Mesendoderm (in vitro differentiated cells): ENCODE results near the gene TXNDC11.

Experiments used
- DNase-seq: peaks from one replicate; pipeline ENCODE4 v3.0.0; 2013
- H2AK5ac ChIP-seq: 2 replicates; pipeline ENCODE4 v1.6.1; 2013; ENCODE audit warnings: low read length, inconsistent platforms
- H2BK120ac ChIP-seq: 2 replicates; pipeline ENCODE4 v1.6.1; 2013; ENCODE audit warnings: low read depth, mild to moderate bottlenecking, low read length, moderate library complexity, mixed read lengths
- H2BK15ac ChIP-seq: replicated peaks from 2 replicates; pipeline ENCODE4 v1.6.1; 2013; ENCODE audit warnings: low read depth, mild to moderate bottlenecking, moderate library complexity
- H2BK5ac ChIP-seq: 2 replicates; pipeline ENCODE4 v1.6.1; 2013; ENCODE audit warnings: low read length, inconsistent platforms
- H3K18ac ChIP-seq: 2 replicates; pipeline ENCODE4 v1.6.1; 2013; ENCODE audit warnings: mild to moderate bottlenecking, low read length, mixed read lengths
- H3K23ac ChIP-seq: one replicate; pipeline ENCODE4 v1.6.1; 2013; ENCODE audit warnings: low read length
- H3K27ac ChIP-seq: 2 replicates; pipeline ENCODE4 v1.5.1; 2013; ENCODE audit warnings: low read depth, mild to moderate bottlenecking, inconsistent platforms, low read length, moderate library complexity
- H3K27me3 ChIP-seq: 2 replicates; pipeline ENCODE4 v1.6.1; 2013; ENCODE audit warnings: low read length, control low read depth, mild to moderate bottlenecking, inconsistent platforms; ENCODE audit not compliant: insufficient read depth, poor library complexity
- H3K36me3 ChIP-seq: 2 replicates; pipeline ENCODE4 v1.6.1; 2013; ENCODE audit warnings: low read length, inconsistent platforms; ENCODE audit not compliant: control insufficient read depth, insufficient read depth
- H3K4ac ChIP-seq: one replicate; pipeline ENCODE4 v1.6.1; 2013; ENCODE audit warnings: low read depth, mild to moderate bottlenecking, low read length, moderate library complexity
- H3K4me1 ChIP-seq: 2 replicates; pipeline ENCODE4 v1.6.1; 2013; ENCODE audit warnings: low read depth, low read length, inconsistent platforms; ENCODE audit not compliant: control insufficient read depth
- H3K4me2 ChIP-seq: 2 replicates; pipeline ENCODE4 v1.6.1; 2013; ENCODE audit warnings: low read length
- H3K4me3 ChIP-seq: 2 replicates; pipeline ENCODE4 v1.5.1; 2013; ENCODE audit warnings: mild to moderate bottlenecking, low read length
- H3K56ac ChIP-seq: one replicate; pipeline ENCODE4 v1.6.1; 2013; ENCODE audit warnings: low read length
- H3K79me1 ChIP-seq: 2 replicates; pipeline ENCODE4 v1.6.1; 2013; ENCODE audit warnings: low read length, inconsistent platforms
- H3K79me2 ChIP-seq: 2 replicates; pipeline ENCODE4 v1.6.1; 2013; ENCODE audit warnings: mild to moderate bottlenecking, low read length; ENCODE audit not compliant: control insufficient read depth, insufficient read depth
- H3K9ac ChIP-seq: 2 replicates; pipeline ENCODE4 v1.6.1; 2013; ENCODE audit warnings: low read length, inconsistent platforms
- H4K5ac ChIP-seq: one replicate; pipeline ENCODE4 v1.6.1; 2013; ENCODE audit warnings: low read length
- H4K8ac ChIP-seq: one replicate; pipeline ENCODE4 v1.6.1; 2013; ENCODE audit warnings: low read depth, mild to moderate bottlenecking, control low read depth, low read length, moderate library complexity
- WGBS: extraction: QIAGEN DNeasy Blood & Tissue Kit; methylation state at CpG from one replicate; pipeline ENCODE4 v1.1.7; 2013; ENCODE audit warnings: low lambda C conversion rate, missing lambda C conversion rate; ENCODE audit not compliant: insufficient coverage; ENCODE audit errors: extremely low coverage; 5-methylcytosine and 5-hydroxymethylcytosine counted together

TXNDC11 gene

DNA sequence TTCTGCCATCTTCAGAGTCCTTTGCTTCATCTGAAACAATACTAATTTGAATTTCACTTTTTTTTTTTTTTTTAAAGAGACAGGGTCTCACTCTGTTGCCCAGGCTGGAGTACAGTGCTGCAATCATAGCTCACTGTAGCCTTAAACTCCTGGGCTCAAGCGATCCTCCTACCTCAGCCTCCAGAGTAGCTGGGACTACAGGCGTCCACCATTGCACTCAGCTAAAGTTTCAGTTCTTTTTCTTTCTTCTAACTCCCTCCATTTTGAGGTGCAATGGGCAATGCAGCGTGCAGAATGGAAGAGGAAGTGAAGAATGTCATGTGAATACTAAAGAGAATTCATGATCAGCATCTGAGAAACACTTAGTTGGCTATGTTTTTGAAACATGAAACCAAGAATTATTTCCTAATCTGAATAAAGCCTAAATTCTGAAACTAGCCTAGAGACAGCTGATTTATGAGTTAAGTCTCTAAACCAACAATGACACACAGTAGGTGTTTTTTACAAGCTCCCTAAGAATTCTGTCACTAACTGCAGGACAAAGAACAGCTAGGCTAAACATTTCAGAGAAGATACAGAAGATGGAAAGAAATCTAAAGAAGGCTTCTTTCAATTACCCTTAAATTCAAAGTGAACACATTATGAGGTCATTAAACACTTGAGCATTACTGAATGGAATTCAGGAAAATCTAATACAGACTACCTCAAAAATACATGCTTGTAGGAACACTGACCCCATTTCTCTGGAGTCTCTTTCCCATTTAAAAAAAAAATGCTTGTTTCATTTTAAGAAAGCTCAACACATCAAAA lies 53.4 kb downstream of the TXNDC11 start:
- no peak overlapping the region for H2BK5ac ChIP-seq
- no peak overlapping the region for H3K18ac ChIP-seq
- no peak overlapping the region for H4K8ac ChIP-seq
- no peak overlapping the region for H2BK15ac ChIP-seq
- no peaks in the 10 kb centered on the region for H3K27me3 ChIP-seq
- no peak overlapping the region for H3K23ac ChIP-seq
- no peak overlapping the region for H4K5ac ChIP-seq
- peaks cover 7% of the 10 kb centered on the region for H3K36me3 ChIP-seq
- H3K9ac ChIP-seq, result no peak overlapping the region
- H3K4me2 ChIP-seq, result no peak overlapping the region
- no peak overlapping the region for H3K27ac ChIP-seq
- no CpG with 5 or more reads among the region's 3 CpGs for WGBS
- no peak overlapping the region for H2AK5ac ChIP-seq
- H2BK120ac ChIP-seq, result no peak overlapping the region
- H3K4ac ChIP-seq, result no peak overlapping the region
- no peaks in the 10 kb centered on the region for H3K4me1 ChIP-seq
- no peaks in the 10 kb centered on the region for H3K79me2 ChIP-seq
- H3K79me1 ChIP-seq, result no peaks in the 10 kb centered on the region
- H3K56ac ChIP-seq, result no peak overlapping the region
- DNase-seq, result no peak
- no peak overlapping the region for H3K4me3 ChIP-seq

- Histone ChIP-seq H3K4me1 (no peaks in the 10 kb centered on the region), H4K8ac (no peak overlapping the region), H3K79me1 (no peaks in the 10 kb centered on the region), H3K4me3 (no peak overlapping the region), H3K56ac (no peak overlapping the region), H3K18ac (no peak overlapping the region), H2BK15ac (no peak overlapping the region), H3K9ac (no peak overlapping the region), H3K23ac (no peak overlapping the region), H3K36me3 (peaks cover 7% of the 10 kb centered on the region), H2AK5ac (no peak overlapping the region), H3K4ac (no peak overlapping the region), H3K4me2 (no peak overlapping the region), H3K27ac (no peak overlapping the region), H3K79me2 (no peaks in the 10 kb centered on the region), H4K5ac (no peak overlapping the region), H2BK120ac (no peak overlapping the region), H2BK5ac (no peak overlapping the region), H3K27me3 (no peaks in the 10 kb centered on the region)
- DNase-seq, result no peak
- no CpG with 5 or more reads among the region's 1 CpG for WGBS
These were observed 54.2 kb downstream of the TXNDC11 start for GRCh38 chr16:11688520-11688886.

DNA sequence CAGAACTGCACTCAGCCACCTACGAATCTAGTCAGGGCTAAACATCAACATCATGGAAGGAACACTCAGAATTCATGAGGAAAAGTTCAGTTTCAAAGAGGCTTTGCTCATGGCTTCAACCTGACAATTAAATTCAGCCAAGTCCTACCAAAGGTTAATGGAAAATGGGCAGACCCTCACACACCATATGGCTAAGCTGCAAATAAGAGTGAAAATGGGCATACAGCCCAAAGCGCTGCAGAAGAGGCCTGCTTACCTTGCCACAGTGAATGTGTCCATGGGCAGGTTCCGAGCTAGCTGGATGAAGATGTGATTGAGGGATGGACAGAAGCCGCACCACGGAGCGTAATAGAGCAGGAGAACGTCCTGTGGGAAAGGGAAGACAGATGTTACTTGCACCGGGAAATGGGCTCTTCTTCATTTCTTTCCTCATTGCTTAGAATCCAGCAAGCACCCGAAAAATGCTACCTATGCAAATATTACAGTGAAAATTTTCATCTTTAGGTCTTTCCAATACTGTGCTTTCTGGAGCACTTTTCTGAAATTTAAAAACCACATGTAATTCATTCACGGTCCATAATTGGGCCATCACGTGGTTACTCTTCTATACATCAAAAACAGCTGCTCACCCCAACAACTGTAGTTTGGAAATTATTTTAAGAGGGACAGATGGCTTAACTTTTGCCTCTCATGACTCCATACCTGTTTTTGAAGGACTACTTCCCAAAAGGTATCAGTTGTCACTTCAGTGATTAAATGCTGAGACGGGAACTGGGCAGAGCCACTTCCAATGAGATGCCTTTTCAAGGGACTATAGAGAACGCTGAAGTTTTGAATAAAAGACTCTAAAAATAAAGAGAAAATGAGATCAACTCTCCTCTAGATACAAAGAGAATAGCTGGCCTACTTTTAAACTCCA lies 54.8 kb downstream of the TXNDC11 start:
- Histone ChIP-seq H2AK5ac (no peak overlapping the region), H2BK15ac (no peak overlapping the region), H3K18ac (no peak overlapping the region), H3K4me1 (no peaks in the 10 kb centered on the region), H2BK5ac (no peak overlapping the region), H3K4me2 (no peak overlapping the region), H3K27ac (no peak overlapping the region), H3K79me2 (no peaks in the 10 kb centered on the region), H3K56ac (no peak overlapping the region), H3K4me3 (no peak overlapping the region), H4K5ac (no peak overlapping the region), H3K23ac (no peak overlapping the region), H3K27me3 (no peaks in the 10 kb centered on the region), H3K36me3 (peaks cover 10% of the 10 kb centered on the region), H2BK120ac (no peak overlapping the region), H4K8ac (no peak overlapping the region), H3K4ac (no peak overlapping the region), H3K79me1 (no peaks in the 10 kb centered on the region), H3K9ac (no peak overlapping the region)
- no peak for DNase-seq
- WGBS, result no CpG with 5 or more reads among the region's 13 CpGs

- Histone ChIP-seq H2BK120ac (no peak overlapping the region), H3K56ac (no peak overlapping the region), H3K36me3 (peaks cover 10% of the 10 kb centered on the region), H2BK5ac (no peak overlapping the region), H3K4ac (no peak overlapping the region), H3K79me1 (no peaks in the 10 kb centered on the region), H2BK15ac (no peak overlapping the region), H3K4me3 (no peak overlapping the region), H3K79me2 (no peaks in the 10 kb centered on the region), H3K18ac (no peak overlapping the region), H3K4me1 (no peaks in the 10 kb centered on the region), H3K9ac (no peak overlapping the region), H3K23ac (no peak overlapping the region), H4K5ac (no peak overlapping the region), H2AK5ac (no peak overlapping the region), H3K27me3 (no peaks in the 10 kb centered on the region), H3K27ac (no peak overlapping the region), H3K4me2 (no peak overlapping the region), H4K8ac (no peak overlapping the region)
- no peak for DNase-seq
- no CpG with 5 or more reads among the region's 6 CpGs for WGBS
These were observed 55.8 kb downstream of the TXNDC11 start for GRCh38 chr16:11686713-11687380.

GRCh38 chr16:11685844-11686618 lies 56.6 kb downstream of the TXNDC11 start:
- Histone ChIP-seq H2BK120ac (no peak overlapping the region), H3K56ac (no peak overlapping the region), H3K4me2 (no peak overlapping the region), H4K8ac (no peak overlapping the region), H4K5ac (no peak overlapping the region), H3K4me1 (no peaks in the 10 kb centered on the region), H2AK5ac (no peak overlapping the region), H2BK5ac (no peak overlapping the region), H3K23ac (no peak overlapping the region), H3K27me3 (no peaks in the 10 kb centered on the region), H3K4ac (no peak overlapping the region), H3K18ac (no peak overlapping the region), H2BK15ac (no peak overlapping the region), H3K27ac (no peak overlapping the region), H3K36me3 (peaks cover 6% of the 10 kb centered on the region), H3K79me2 (no peaks in the 10 kb centered on the region), H3K4me3 (no peak overlapping the region), H3K79me1 (no peaks in the 10 kb centered on the region), H3K9ac (no peak overlapping the region)
- no CpG with 5 or more reads among the region's 9 CpGs for WGBS
- no peak for DNase-seq
